Daoy (cell line): ENCODE data around the gene SERINC5. TPM values are rescaled to one million over a fixed set of nuclear protein-coding genes. Genes with fewer than 3 reads are reported as not detected.

Source experiments
- DNase-seq: peaks from one replicate; pipeline ENCODE4 v3.0.0-alpha.2; 2015; ENCODE audit warnings: low read depth
- total RNA-seq: library from RNA; depleted of rRNA; stranded (reverse); fragments of >200 nt; shearing (Covaris generic); gene quantifications from 2 replicates; pipeline ENCODE4 v1.2.3, GENCODE V29; 2014

The SERINC5 gene
- total RNA-seq, 1 experiment from 2014 or later, result 5.7 TPM

- no peak for DNase-seq
These were observed 949 bp downstream of the SERINC5 start for GRCh38 chr5:80254767-80255430.

- no peak for DNase-seq
These were observed 4.2 kb downstream of the SERINC5 start for GRCh38 chr5:80251636-80252035.

GRCh38 chr5:80250801-80251200, 5.0 kb downstream of the SERINC5 start:
- no peak for DNase-seq

- no peak for DNase-seq
These were observed 5.9 kb downstream of the SERINC5 start for GRCh38 chr5:80249901-80250300.

GRCh38 chr5:80248378-80248777, 7.5 kb downstream of the SERINC5 start:
- DNase-seq, result no peak

GRCh38 chr5:80246995-80247729, 8.7 kb downstream of the SERINC5 start:
- peak; percentile 92 for DNase-seq

GRCh38 chr5:80246001-80246758, 9.7 kb downstream of the SERINC5 start:
- no peak for DNase-seq

GRCh38 chr5:80243567-80243966, 12.3 kb downstream of the SERINC5 start:
- DNase-seq, result no peak

- no peak for DNase-seq
These were observed 13.0 kb downstream of the SERINC5 start for GRCh38 chr5:80242849-80243248.

GRCh38 chr5:80240368-80240986, 15.4 kb downstream of the SERINC5 start:
- DNase-seq, result no peak

- DNase-seq, result no peak
These were observed 16.0 kb downstream of the SERINC5 start for GRCh38 chr5:80239680-80240367.

GRCh38 chr5:80238778-80239679, 16.8 kb downstream of the SERINC5 start:
- peak; percentile 60 for DNase-seq

GRCh38 chr5:80238097-80238496, 17.8 kb downstream of the SERINC5 start:
- DNase-seq, result no peak

GRCh38 chr5:80237243-80237642, 18.6 kb downstream of the SERINC5 start:
- DNase-seq, result no peak

- DNase-seq, result no peak
These were observed 21.5 kb downstream of the SERINC5 start for GRCh38 chr5:80234116-80234948.

- no peak for DNase-seq
These were observed 24.2 kb downstream of the SERINC5 start for GRCh38 chr5:80231693-80232092.

GRCh38 chr5:80231243-80231642, 24.6 kb downstream of the SERINC5 start:
- peak; percentile 80 for DNase-seq

- DNase-seq, result no peak
These were observed 25.4 kb downstream of the SERINC5 start for GRCh38 chr5:80230269-80230992.

GRCh38 chr5:80229902-80230255, 26.0 kb downstream of the SERINC5 start:
- peak; percentile 37 for DNase-seq
